Heart left ventricle (tissue), 13 donors: ENCODE measurements around the gene SLC26A8.

Experiments
- CTCF ChIP-seq, 12 donors: fragments of 200-600 bp; sonication (generic) in 4 of 12; IDR thresholded peaks; one replicate each; pipeline versions ENCODE4 v1.5.0 to v1.8.0; 2018 to 2022; ENCODE audit warnings: antibody characterized with exemption in 12 of 12, mild to moderate bottlenecking in 5 of 12
- POLR2A ChIP-seq, 2 donors: fragments of 450-650 bp; IDR thresholded peaks; one replicate each; pipeline ENCODE4 v1.6.1; 2017; ENCODE audit warnings: antibody characterized with exemption in 2 of 2, mild to moderate bottlenecking in 2 of 2, moderate library complexity in 2 of 2
- donor health status: ischemic (EF 13 %, LVEDD 7.1; RV severe dilation, severe dysfunction).
- donor health status: DM: no; HTN: yes; CAD: no.
- donor health status: DM: no; HTN: no; CAD: no.
- donor health status: ischemic (EF 25% LVEDD 6.9; RV normal size, moderate dysfunction).
- donor health status: ischemic (EF 25% LVEDD 5.7; RV mildly dilated, moderate dysfunction).
- donor health status: ischemic (EF 35%, LVEDD 5.7; RV mildly dilated, moderate dysfunction).
- donor health status: nonischemic (EF 11% LVEDD 7.7; RV severe dilation, severe dysfunction).
- donor health status: DM: yes; HTN: yes; CAD: no.
- donor health status: PGD.
- donor health status: ischemic (EF 29% LVEDD 5.4; RV normal size, mild dysfunction).
- donor health status: nonischemic (EF 23%, LVEDD 6.1; RV moderate dilation, normal function).

DNA sequence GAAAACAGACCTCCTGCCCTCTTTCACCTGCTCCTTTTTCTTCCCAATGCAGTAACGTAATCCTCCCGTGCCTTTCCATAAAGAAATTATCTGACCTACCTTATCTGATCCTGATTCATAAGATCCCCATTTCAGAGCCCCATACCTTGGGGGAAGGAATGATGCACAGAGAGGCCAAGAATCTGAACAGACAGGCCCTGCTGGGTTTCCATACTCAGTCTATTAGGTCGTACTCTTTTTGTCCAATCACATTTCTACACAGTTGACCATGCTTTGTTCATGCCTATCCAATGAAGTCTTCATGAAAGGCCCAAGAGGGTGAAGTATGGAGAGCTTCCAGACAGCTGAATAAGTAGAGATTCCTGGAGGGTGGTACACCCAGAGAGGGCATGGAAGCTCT lies 128.9 kb downstream of the SLC26A8 start:
- TF ChIP-seq CTCF (IDR thresholded peaks at IDR 0.05) (no peak), POLR2A (IDR thresholded peaks at IDR 0.05) (no peak)
